NCI-H2196 treated with DMSO at 0.1 percent for 48 hours (cell line): Measurements from ENCODE around the gene CDC42BPB.

Experiments
- DNase-seq: peaks from one replicate; lab custom pipeline; 2025; ENCODE audit not compliant: unreplicated experiment; lab: John Stamatoyannopoulos, UW

Gene CDC42BPB

DNA sequence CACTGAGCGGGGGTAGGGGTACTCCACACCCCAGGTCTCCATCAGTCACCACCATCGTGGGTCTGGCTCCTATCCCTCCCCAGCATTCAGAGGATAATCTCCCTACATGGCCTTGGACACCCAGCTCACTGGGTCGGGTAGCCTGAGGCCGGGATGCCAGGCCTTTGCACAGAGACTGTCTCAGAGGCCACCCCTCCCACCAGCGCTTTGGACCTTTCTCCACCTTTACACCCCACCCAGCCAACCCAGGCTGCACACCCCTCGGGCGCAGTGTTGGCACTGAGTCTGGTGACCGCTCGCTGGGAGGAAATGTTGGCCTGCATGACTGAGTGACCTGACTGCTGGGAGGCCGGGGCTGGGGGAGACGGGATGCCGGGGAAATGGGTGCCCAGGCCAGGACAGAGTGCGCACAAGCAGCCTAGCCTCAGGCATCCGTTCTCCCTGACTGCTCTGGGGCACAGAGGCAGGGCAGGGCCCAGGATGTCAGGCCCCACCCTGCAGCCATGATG lies 16.1 kb upstream of the CDC42BPB start:
- DNase-seq, result no peak

DNA sequence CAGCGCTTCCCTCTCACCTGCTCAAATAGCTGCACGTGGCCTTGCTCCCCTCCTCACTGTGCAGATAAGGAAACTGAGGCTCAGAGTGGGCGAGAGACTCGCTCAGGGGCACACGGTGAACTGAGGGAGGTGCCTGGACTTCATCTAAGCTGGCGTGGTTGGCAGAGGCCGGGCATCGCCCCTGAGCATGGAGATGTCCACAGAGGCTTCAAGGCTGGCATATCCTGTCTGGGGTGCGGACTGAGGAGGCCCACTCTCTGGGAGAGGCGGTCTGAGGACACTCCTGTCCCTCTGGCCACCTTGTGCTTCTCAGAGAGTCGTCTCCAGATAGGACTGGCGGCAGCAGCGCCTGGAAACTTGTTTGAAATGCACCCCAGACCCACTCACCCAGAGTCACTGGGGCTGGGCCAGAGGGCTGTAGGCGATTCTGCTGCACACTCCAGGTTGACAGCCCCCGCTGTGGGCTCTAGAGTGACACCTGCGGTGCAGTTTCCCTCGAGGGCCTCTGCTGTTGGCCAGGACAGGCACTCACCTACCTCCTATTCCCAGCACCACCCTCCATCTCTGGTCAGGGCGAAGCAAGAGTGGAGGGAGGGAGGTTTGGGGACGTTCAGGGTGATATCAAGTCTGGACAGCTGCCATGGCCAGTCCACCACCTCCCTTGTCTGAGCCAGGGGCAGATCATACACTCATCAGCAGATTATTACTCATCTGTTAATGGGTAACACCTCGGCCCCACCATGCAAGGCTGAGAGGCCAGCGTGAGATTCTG lies 15.4 kb upstream of the CDC42BPB start:
- no peak for DNase-seq

DNA sequence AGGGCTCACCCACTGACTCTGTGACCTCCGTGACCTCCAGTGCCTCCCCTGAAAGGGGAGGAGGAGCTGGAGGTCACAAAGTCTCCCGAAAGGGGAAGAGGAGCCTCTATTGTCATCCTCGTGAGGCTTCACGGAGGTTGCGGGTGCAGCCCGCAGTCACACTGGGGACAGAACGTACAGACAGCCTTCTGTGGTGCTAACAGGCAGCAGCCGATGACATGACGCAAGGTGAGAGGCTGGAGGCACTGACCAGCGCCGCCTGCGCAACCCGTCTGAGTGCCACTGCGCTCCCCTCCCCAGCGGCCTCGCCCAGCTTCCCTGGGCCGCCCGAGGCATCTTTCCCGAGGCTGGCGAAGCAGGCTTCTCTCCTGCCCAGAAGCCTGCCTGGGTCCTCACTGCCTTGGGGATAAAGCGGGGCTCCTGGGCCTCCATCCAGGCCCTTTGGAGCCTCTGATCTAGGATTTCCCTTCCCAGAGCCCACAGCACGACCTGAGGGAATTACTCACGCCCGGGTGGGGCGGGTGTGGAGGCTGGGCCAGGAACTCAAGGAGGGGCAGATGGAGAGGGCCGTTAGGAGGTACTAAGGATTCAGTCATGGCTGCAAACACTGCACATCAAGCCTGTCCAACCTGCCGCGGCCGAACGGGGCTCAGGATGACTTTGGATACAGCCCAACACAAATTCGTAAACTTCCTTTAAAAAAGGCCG lies 14.3 kb upstream of the CDC42BPB start:
- no peak for DNase-seq

DNA sequence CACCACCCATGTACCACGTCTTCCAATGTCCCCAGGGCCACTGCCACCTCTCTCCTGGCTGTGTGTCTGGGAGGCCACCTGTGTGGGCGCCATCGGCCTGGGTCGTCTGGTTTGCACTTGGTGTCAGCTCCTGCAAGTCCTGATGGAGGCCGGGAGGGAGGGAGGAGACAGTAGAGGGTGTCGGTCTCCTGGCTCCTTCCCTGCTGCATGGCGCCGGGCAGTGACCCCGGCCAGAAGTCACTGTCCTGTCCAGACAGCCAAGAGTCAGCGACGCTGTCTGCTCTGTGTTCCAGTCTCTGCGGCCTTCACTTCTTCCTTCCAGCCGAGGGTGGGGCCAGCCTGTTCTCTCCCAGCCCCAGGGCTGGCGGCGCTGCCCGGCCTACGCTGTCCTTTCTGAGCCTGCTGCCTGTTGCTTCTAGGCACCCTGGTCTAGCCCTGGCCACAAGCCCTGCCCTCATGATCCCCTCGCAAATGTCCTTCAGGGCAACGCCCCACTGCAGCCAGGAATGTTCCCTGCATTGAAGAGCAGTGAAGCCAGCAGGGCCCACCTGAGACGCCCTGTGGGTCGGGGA lies 13.7 kb upstream of the CDC42BPB start:
- DNase-seq, result no peak

DNA sequence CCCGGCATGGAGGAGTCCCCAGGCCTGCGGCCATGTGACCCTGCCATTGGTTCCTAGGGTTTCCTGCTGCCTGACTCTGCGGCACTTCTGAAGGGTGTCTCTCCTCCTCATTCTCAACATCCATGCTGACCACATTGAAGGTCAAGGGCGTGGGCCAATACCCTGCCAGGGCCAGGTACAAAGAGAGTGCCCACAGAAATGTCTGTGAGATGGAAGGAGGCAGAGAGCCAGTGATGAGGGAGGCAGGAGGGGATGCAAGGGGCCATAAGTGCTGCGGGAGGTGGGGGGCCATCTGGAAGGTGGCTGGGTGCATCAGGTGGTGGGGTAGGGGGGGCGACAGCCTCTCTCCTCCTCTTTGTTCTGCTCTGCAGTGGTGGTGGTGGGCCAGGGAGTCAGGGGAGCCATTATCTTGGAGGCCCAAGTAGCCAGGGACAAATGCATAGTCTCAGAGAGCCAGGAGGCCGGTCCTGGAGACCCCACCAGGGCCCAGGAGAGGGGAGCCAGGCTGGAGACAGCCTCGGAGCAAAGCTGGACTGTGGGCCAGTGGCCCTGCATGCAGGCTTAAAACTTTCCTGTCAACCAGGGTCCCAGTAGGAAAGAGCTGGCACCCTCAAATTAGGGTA lies 13.0 kb upstream of the CDC42BPB start:
- DNase-seq, result no peak

DNA sequence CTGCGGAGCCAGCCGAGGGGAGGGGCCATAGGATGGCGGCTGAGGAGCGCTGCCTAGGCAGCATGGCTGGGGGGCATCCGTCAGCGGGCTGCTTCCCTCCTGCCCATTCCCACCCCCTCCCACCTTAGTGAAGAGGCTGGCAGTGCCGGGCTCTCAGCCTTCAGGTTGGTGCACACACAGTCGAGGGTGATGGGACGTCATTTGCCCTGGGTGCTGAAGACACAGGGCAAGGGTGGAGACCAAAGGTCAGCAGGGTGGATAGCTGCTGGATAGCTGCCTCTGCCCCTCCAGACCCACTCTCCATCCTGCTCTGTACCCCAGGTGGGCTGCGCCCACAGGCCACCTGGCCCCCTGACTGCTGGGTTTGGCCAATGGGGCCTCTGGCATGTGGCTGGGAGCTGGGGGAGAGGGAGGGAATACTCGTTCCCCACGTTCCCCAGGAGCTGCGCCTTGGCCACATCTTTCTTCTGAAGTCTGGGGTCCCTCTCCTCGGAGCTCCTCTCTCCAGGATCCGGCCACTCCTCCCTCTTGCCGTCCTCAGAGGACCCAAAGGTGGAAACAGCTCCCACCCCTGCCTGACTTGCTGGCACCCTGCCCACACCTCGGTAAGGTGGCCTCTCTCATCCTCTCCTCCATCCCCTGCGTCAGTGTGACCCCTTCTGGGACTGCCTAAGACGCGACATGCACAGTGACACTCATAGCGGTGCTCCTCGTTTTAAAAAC lies 11.2 kb upstream of the CDC42BPB start:
- no peak for DNase-seq

DNA sequence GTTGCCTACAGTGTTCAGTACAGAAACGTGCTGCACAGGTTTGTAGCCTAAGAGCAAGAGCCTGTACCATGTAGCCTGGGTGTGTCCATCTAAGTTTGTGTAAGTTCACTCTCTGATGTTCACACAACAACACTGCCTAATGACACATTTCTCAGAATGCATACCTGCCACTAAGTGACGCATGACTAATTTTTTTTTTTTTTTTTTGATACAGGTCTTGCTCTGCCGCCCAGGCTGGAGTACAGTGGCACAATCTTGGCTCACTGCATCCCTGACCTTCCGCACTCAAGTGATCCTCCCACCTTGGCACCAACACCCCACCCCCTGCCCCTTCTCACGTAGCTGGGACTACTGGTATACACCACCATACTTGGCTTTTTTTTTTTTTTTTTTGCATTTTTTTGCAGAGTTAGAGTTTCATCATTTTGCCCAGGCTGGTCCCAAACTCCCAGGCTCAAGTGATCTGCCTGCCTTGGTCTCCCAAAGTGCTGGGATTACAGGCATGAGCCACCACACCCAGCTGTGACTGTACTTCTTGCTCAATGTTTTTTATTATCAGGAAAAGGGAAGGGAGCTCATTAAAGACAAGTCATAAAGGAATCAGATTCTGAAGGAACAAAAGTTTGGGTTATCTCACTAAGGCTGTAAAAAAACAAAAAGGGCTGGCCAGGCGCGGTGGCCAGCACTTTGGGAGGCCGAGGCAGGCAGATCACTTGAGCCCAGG lies 10.0 kb upstream of the CDC42BPB start:
- DNase-seq, result no peak

DNA sequence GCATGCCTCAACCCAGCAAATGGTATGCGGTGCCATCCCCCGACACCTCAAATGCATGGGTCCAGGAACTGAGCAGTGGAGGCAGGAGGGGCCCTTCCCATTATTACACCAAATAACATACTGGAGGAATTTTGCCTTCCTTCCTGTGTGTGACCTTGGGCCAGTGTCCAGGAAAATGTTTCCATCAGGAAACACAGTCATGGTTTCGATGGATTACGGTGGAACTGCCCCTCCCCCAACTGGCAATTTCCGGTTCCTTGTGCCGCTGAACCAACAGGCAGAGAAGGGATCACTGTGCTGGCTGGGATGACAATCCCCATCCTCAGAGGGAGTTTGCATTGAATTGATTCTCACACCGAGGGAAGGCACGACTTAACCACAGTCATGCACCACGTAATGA lies 9.1 kb upstream of the CDC42BPB start:
- no peak for DNase-seq

DNA sequence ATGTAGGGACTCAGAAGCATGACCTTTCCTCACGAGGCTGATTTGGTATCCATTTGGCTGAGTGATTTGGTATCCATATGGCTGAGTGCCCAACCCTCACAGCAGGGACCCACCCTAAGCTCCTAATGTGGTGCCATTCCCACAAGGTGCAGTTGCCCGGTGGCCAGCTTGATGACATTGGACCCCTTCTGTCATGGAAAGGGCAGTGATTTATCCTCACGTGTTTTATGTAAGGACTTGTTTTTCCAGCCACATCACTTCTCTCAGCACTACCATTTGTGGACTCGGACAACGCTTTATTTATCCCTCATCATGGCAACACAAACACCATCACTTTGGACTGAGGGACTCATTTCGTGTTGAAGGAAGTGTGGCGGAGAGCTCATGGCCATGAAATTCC lies 8.5 kb upstream of the CDC42BPB start:
- no peak for DNase-seq

DNA sequence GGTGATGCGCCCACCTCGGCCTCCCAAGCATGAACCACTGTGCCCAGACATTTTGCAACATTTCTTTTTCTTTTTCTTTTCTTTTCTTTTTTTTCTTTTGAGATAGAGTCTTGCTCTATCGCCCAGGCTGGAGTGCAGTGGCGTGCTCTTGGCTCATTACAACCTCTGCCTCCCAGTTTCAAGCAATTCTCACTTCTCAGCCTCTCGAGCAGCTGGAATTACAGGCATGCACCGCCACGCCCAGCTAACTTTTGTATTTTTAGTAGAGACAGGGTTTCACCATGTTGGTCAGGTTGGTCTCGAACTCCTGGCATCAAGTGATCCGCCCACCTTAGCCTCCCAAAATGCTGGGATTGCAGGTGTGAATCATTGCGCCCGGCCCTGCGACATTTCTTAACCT lies 7.6 kb upstream of the CDC42BPB start:
- DNase-seq, result no peak

DNA sequence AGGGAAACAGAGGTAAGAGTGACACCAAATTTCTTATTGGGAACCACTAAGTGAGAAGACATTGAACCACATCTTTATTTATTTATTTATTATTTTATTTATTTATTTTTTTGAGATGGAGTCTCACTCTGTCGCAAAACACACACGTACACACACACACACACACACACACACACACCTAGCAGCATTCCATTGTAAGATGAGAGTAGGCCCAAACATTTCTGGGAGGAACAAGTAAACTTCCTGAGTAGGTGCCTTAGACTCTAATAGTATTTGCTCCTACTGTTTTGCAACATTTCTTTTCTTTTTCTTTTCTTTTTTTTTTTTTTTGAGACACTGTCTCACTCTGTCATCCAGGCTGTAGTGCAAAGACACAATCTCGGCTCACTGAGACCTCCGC lies 7.1 kb upstream of the CDC42BPB start:
- no peak for DNase-seq

DNA sequence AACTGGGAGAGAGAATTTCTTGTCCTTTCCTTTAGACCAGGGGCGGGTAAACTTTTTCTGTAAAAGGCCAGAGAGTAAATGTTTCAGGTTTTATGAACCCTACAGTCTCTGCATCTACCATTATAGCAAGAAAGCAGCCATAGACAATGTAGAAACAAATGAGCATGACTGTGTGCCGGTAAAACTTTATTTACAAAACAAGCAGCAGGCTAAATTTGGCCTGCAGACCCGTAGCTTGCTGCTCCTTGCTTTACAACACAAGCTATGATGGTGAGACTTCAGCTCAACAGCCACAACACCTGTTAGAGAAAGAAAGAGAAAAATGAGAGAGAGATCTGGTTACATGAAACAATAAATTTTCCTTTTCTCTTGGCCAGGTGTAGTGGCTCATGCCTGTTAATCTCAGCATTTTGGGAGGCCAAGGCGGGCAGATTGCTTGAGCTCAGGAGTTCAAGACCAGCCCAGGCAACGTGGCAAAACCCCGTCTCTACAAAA lies 4.2 kb upstream of the CDC42BPB start:
- no peak for DNase-seq

DNA sequence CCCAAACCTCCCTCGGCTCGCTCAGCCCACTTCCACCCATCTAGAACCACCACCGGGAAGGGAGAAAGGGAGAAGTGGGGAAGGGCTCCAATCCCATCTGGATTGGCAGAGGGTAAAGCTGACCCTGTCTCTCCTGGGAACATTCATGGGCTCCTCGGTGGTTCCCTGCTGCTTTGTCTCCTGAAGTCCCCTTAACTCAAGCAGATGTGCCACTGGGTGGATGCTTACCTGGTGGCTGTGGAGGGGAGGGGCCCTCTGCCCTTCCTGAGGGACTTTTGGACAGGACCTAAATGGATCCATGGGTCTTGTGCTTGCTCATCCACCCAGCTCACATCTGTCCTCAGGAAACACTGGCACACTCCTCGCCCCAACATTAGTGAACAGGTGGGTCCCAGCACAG lies 2.2 kb upstream of the CDC42BPB start:
- no peak for DNase-seq

DNA sequence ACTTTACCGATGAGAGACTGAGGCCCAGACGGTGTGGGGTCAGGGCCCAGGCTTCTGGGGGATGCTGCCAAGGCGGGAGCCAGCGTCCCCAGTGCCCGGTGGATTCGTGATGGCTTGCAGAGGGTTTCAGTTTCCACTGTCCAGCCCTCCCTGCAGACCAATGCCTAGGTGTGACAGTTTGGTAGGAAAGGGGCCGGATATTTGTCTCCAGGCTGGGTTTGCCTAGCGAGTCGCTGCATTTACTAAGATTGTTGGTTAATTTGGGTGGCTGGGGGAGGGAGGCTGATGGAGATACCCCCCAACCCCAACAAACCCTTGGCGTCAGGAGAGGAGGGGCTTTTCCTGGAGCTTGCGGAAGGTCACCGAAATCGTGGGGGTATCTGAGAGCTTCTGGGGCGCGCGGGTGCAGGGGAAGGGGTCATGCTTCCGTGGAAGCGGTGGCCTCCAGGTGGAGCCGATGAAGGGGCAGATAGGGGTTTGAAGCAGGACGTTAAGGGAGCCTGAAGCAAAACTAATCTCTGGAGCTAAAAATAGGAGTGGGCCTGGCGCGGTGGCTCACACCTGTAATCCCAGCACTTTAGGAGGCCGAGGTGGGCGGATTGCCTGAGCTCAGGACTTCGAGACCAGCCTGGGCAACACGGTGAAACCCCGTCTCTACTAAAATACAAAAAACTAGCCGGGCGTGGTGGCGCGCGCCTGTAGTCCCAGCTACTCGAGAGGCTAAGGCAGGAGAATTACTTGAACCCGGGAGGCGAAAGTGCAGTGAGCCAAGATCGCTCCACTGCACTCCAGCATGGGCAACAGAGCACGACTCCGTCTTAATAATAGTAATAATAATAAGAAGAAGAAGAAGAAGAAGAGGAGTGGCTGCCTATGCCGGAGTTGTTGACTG lies 1.1 kb upstream of the CDC42BPB start:
- no peak for DNase-seq

DNA sequence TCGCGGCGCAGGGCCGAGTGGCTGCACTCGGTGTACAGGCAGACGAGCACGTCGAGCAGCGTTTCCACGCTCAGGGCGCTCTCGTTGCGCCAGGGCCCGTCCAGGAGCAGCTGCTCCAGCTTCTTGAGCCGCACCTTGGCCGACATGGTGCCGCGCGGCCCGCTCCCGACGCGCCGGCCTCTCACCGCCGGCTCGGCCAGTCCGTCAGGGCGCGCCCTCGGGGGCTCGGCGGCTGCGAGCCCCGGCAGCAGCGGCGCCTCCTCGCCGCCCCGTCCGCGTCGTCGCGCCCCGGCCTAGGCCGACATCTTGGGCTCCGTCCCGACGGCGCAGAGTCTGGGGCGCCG lies 349 bp downstream of the CDC42BPB start:
- DNase-seq, result no peak

DNA sequence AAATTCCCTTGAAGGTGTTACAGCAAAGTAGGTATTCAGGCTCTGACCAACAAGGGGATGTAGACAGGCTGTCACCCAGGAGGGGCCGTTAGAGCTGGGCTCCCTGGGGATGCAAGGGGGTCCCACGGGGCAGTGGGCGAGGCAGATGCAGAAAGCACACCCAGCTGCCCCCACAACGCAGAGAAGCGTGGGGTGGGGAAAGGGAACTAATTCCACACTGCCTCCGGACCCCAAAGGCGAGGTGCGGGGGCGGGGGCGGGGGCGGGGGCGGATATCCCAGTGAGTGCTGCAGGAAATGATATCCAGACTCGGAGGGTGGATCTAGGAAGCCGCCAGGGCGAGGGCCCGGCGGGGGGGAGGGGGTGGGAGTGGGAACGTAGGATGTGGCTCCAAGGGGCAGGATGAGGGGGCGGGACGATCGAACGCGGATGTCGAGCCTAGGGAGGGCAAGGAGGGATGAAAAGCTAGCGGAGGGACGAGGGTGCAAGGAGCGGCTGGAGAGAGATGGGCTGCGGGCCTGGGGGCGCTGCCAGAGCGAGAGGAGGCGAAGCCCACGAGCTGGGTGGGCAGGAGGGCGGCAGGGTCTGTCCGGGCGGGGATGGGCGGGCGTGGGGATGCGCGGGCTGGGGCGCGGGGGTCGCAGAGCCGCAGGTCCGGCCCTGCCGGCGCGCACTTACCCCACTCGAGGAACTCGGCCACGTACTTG lies 874 bp downstream of the CDC42BPB start:
- DNase-seq, result no peak

DNA sequence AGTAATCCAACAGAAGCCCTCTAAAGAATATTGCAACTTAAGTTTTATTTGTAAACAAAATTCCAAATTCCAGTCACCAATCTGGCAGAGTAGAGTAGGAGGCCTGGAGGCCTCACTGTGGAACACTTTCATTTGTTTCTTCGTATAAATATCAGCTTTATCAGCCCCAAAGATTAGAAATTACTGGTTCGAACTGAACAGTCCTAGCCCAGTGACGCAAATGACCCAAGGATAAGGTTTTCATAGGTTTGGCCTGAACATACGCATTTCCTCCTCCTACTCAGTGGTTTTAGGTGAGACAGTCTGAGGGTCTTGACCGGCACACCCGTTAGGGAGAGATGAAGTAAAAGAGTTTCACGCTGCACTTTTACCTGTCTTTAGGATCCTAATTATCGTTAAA lies 1.7 kb downstream of the CDC42BPB start:
- no peak for DNase-seq

DNA sequence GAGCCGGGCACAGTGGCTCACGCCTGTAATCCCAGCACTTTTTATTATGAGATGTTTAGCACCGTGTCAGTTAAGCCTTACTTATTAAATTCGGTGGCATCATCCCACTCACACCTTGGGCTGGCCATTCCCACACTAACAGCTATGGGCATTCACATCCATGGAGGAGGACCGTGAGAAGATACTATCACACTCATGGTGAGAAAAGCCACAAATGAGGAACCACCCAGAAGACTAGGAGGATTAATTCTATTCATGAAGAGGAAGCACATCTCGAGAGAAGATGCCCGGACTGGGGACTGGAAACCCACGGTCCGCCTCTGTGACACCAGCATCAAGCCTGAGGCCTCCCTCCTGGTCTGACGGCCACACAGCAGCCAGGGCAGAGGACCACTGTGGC lies 4.9 kb downstream of the CDC42BPB start:
- no peak for DNase-seq

DNA sequence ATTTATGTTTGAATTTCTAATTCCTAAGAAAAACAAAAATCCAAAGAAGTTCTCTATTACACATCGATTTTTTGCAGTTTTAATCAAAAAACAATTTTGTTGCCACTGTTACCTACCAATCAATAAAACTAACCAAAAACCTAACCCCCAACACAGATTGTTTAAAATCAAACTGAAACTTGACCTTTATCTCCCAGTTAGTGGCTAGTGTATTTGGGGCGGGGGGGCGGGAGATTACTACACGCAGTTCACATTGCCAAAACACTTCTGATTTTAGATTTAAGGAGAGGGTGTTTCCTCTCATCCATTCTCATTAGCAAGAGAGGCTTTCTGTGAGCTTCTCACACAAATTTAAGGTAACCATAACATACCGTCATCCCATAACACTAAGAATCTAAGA lies 6.4 kb downstream of the CDC42BPB start:
- DNase-seq, result no peak
